Stimulated activated CD8-positive, alpha-beta memory T cell treated with anti-CD3 and anti-CD28 coated beads, Interleukin-12 subunit alpha, Interleukin-12 subunit beta, amount 100 ng/mL, for 24 hours (primary cell): ENCODE measurements around the gene UNK.
A peak's percentile ranks its signal among the peaks of the same experiment; 100 is the strongest.
"Not testable (repeated sequence)": the region's sequence is repeated elsewhere in the genome, so short reads cannot be mapped to it uniquely, and the experiment has no call there.

Experiments
- DNase-seq: peaks from one replicate; pipeline ENCODE4 v3.0.0-alpha.2; 2020; ENCODE audit errors: extremely low read depth

UNK gene

GRCh38 chr17:75773121-75773807 is 11.3 kb upstream of the UNK start:
- DNase-seq = no peak

GRCh38 chr17:75773808-75774470 is 10.7 kb upstream of the UNK start:
- DNase-seq = no peak

GRCh38 chr17:75774471-75774990 is 10.1 kb upstream of the UNK start:
- DNase-seq = no peak

GRCh38 chr17:75774991-75775668 is 9.5 kb upstream of the UNK start:
- DNase-seq = no peak

- DNase-seq = no peak
Measured at GRCh38 chr17:75776386-75777295, 8.0 kb upstream of the UNK start.

- no peak for DNase-seq
Measured at GRCh38 chr17:75777296-75777922, 7.2 kb upstream of the UNK start.

- DNase-seq = not testable (repeated sequence)
Measured at GRCh38 chr17:75778066-75778860, 6.3 kb upstream of the UNK start.

- no peak for DNase-seq
Measured at GRCh38 chr17:75778861-75779249, 5.8 kb upstream of the UNK start.

GRCh38 chr17:75779250-75779986 is 5.2 kb upstream of the UNK start:
- peak; percentile 79 for DNase-seq

- DNase-seq = no peak
Measured at GRCh38 chr17:75779987-75780889, 4.4 kb upstream of the UNK start.

- DNase-seq = no peak
Measured at GRCh38 chr17:75783069-75783783, 1.4 kb upstream of the UNK start.

GRCh38 chr17:75783803-75784472 is 668 bp upstream of the UNK start:
- no peak for DNase-seq

- peak; percentile 76 for DNase-seq
Measured at GRCh38 chr17:75785016-75785890, 647 bp downstream of the UNK start.

- no peak for DNase-seq
Measured at GRCh38 chr17:75791254-75791653, 6.6 kb downstream of the UNK start.

GRCh38 chr17:75793460-75793859 is 8.9 kb downstream of the UNK start:
- DNase-seq = no peak

GRCh38 chr17:75795820-75796607 is 11.4 kb downstream of the UNK start:
- DNase-seq = no peak
